Activated CD8-positive, alpha-beta memory T cell treated with anti-CD3 and anti-CD28 coated beads for 1 hour (primary cell): Measurements from ENCODE around the gene COL15A1.

ENCODE experiments used
- DNase-seq, 2 donors: peaks; one replicate each; pipeline ENCODE4 v3.0.0-alpha.2; 2020; ENCODE audit warnings: low read depth in 1 of 2; ENCODE audit errors: extremely low read depth in 1 of 2

COL15A1 gene

DNA sequence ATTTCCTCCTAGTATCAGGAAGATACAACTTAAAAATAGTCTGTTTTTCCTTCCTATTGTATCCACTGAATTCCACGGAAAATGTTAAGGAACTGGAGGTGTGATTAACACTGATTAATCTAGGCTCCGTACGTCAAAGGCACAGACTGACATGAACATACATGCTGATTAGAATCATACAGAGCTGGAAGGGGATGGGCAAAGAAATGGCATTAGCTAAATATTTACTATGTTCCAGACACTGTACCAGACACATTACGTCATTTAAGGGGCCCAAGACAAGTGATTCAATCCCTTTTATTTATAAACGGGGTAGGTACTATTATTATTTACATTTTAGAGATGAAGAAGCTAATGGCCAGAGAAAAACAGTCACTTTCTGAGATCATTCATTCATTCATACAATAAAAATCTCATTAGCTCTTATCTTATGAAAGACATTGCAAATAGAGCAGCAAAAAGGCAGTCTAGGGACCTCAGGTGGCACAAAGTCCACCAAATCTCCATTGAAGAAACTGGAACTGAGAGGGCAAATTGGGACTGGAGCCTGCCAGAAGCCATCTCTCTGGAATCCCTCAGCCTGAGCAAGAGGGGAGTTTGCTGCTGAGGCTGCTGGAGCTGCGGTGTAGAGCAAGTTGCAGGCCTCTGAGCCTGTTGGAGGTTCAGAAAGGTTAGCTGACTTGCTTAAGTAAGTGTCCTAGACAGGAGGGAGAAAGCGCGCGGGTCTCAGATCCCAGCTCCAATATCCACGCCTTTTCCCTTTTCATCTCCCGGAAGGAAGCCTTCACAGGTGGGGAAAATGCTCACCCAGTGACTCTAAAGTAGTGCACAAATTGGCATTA lies 159.6 kb downstream of the COL15A1 start:
- no peak for DNase-seq

DNA sequence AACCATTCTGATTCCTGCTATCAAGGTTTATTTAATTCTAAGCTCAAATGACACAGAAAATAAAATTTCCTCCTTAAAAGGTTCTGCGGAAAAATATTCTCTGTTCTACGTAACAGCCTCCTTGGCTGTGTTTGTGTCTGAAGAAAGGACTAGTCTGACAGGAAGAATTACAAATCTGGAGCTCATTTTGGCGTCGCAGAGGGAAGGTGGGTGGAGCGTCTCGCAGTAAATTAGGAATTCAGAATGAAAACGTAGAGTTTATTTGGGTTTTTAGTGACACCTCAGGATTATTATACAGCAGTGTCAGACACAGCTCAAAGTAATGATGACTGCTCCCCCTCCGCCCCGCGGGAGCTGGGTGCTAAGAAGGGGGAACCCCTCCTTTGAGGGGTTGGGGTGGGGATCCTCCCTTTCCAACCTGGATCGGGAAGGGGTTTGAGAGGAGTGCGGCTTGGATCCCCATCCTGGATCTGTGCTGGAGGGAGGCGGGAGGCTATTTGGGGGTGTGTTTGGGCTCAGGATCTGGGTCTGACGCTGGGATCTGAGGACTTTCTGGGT lies 160.3 kb downstream of the COL15A1 start:
- DNase-seq: no peak

- peak; percentile 70 to 88 for DNase-seq
Observed at GRCh38 chr9:99104459-99105151, 160.9 kb downstream of the COL15A1 start, which contains the start of gene TGFBR1. Gene TGFBR1, plus strand, starts transcription at chr9:99105113. Its CDS starts 93 bp downstream, at chr9:99105206.

- peak in 1 of 2 donors; percentile 16 for DNase-seq
Observed at GRCh38 chr9:99105152-99106043, 161.7 kb downstream of the COL15A1 start.

- no peak for DNase-seq
Observed at GRCh38 chr9:99106044-99106375, 162.3 kb downstream of the COL15A1 start.

DNA sequence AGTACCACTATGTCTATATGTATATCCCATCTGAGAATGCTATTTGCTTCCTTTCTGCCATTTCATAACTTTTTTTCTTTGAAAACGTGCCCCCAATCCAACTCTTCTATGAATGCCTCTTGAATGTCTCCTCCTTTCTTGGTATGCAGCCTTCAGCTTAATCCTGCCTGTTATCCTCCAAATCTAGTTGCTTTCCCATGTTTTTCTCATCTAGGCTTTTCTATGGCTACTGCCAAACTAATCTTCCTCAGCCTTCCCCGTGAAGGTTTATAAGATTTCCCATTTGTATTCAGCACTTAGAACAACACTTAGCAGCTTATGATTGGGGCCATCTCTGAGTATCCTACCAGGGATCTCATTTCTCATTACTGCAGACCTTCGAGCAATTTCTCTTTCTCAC lies 163.7 kb downstream of the COL15A1 start:
- no peak for DNase-seq

DNA sequence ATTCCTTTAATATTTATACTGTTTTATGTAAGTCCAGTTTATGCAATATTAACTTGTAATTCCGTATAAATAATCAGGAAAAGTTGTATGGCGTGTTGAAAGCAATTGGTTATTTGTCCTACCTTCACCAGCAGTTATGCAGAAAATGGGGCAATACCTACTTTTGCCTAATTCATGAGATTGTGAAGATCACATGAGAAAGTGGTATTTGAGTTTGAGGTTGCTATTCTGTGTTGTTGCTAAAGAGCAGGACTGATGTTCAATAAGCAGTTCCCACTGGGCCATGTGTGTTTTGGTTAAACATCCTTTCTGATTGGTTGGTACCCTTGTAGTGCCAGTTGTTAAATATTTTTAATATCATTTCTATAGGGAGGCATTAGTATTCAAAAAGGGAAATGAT lies 164.4 kb downstream of the COL15A1 start:
- DNase-seq: no peak

GRCh38 chr9:99109522-99109921 lies 165.8 kb downstream of the COL15A1 start:
- no peak for DNase-seq

DNA sequence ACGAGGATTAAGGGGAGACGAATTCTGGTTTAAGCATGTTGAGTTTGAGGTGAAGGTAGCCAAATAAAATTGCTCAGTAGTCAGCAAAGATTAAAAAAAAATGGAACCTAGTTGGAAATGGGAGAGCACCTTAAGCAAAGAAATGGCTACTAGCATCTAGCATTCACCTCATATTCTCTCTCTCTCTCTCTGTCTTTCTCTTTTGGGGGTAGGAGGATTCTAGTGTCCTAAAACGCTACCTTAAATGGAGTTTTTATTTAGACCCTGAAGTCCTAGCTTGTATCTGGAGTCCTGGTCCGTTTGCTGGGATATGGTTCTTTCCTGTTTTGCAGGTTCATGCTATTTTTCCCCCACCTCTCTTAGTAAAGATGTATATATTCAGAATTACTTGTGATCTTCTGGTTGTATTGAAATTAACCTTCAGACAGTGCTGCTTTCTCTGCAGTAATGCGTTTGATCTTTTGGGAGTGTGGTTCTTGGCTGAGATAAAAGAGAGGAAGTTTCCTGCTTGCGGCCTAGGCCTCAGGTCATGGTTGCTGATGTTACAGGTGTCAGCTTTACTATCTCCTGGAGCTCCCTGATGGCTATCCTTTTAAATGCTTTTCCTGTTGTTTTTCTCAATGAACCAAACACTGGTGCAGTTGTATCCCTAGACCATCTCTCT lies 169.2 kb downstream of the COL15A1 start:
- no peak for DNase-seq

GRCh38 chr9:99113414-99114048 lies 169.8 kb downstream of the COL15A1 start:
- DNase-seq: no peak

DNA sequence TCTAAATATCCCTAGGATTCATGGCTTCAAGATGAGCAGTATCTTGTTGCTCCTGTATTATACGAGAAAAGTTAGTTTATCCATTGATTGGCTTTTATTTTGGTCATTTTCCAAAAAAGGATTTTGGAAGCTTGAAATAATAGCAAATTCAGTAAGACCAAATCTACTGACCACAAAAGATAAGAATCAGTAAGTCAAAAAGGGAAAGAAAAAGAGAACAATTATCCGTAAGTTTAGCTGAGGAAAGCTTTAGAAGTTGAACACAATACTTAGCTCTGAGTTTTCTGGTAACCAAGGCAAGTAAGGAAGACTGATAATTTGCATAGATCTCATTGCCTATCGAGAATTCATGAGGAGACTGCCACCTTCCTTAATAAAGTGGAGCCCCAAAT lies 170.3 kb downstream of the COL15A1 start:
- DNase-seq: no peak

GRCh38 chr9:99114846-99115500 lies 171.3 kb downstream of the COL15A1 start:
- DNase-seq: no peak

DNA sequence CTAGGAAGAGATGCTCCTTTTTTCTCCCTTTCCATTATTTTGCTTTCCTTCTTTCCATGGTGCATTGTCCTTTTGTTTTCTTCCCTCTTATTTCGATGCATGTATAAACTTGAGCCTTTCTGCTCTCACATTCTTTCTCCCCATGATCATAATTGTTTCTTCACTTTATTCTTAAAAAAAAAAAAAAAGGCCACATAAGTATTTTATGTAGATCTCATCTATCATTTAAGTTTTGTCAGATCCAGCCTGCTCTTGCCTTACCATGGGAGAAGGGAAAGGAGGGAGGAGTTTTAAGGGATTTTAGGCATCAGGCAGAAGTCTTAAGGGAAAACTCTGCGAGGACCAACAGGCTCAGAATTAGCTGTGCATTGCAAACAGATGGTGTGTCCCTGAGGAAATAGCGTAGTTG lies 172.3 kb downstream of the COL15A1 start:
- DNase-seq: no peak

DNA sequence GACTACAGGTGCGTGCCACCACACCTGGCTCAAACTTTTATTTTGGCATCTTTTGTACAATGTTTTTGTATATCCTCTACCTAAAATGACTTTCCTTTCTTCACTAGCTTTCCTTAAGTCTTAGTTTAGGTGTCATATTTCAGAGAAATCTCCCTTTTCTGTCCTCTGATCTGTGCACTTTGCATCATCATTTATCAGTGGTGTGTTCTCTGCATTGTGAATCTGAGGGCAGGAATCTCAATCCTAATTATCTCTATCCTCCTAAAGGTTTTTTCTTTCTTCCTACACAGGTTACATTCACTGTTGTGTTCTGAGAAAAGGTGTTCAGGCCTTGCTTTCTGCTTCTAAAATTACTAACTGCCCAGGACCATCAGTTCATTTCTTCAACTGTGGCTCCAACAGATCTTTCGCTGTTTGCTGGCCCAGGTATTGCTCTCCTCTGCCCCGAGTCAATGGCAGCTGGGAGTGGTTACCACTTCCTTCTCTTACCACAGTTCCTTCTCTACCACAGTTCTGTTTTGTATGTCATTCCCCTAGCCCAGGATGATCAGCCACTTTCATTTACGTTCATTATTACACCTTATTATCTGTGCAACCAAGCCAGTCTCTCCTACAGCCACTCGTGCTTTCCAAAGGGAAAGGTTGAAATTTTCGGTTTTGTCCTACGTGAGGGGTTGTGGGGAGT lies 175.2 kb downstream of the COL15A1 start:
- DNase-seq: no peak

DNA sequence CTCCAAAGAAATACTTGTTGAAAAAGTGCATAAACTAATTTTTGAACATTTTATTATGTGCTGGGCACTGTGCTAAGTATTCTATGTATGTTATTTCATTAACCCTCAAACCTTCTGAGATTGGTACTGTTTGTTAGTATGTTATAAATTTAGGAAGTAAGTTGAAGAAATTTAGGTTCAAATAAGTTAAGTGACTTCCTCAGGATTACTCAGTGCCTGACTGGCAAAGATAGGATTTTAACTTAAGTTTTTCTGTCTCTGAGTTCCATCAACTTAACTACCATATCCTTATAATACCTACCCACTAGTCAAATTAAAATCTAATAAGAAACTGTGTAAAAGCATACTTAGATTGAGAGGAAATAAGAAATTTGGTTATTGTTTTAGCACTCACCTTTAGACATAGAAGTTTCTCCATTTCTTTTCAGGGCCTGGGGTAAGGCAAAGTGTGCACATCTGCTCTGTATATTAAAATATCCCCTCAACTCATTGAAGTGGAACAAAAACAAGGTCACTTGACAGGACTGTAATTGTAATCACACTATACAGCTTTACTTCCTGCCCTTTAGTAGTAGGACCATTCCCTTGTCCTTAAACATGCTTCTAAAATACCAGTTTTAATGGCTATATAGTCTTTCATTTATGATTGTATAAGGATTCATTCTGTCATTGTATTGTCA lies 176.4 kb downstream of the COL15A1 start:
- no peak for DNase-seq
